ENCODE measurements around the gene DOCK4.

DNA sequence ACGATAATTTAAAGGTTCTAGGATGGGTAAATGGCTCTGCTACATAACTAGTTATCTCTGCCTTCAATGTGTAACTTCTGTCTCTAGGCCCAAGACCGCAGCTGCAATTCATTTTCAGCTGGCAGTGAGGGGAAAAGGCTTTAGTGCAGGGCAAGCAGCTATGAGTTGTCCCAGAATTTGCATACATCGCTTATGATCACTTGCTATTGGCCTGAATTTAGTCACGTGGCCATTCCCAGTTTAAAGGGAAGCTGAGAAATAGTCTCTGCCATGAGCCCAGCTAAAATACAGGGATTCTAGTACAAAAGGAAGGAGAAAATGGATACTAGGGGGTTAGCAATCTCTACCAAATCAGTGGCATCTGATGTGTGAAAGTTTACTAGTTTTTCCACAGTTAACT is 498.1 kb downstream of the DOCK4 start:
- no peak for TF ChIP-seq JUN (IDR thresholded peaks at IDR 0.05; ENCODE audit: low read depth, low read length)
- TF ChIP-seq CTCF (IDR thresholded peaks at IDR 0.05; ENCODE audit: control extremely low read depth in 1 of 3, insufficient read depth in 1 of 3, low read depth in 1 of 3, low read length in 3 of 3), result no peak
- no peak for TF ChIP-seq POLR2AphosphoS5 (IDR thresholded peaks at IDR 0.05; ENCODE audit: low read depth, low read length)
- TF ChIP-seq POLR2A (IDR thresholded peaks at IDR 0.05; ENCODE audit: control extremely low read depth in 1 of 2, low read depth in 2 of 2, low read length in 2 of 2), result no peak
- TF ChIP-seq GABPA (IDR thresholded peaks at IDR 0.05; ENCODE audit: borderline replicate concordance, insufficient read depth, low read length), result no peak
- TF ChIP-seq TAF1 (IDR thresholded peaks at IDR 0.05; ENCODE audit: low read depth, low read length), result no peak
- TF ChIP-seq USF2 (IDR thresholded peaks at IDR 0.05; ENCODE audit: low read length), result no peak
- no peak for TF ChIP-seq RAD21 (IDR thresholded peaks at IDR 0.05 in 1 of 2, conservative IDR thresholded peaks at IDR 0.05 in 1 of 2; ENCODE audit: low read depth in 2 of 2, low read length in 2 of 2)
- TF ChIP-seq TEAD4 (IDR thresholded peaks at IDR 0.05; ENCODE audit: low read depth, low read length), result no peak
- no peak for TF ChIP-seq TCF12 (IDR thresholded peaks at IDR 0.05; ENCODE audit: low read depth, low read length)

Data from H1 (cell line).